ENCODE results near the gene TMEM259. TPM values are rescaled to one million over a fixed set of nuclear protein-coding genes. Genes with fewer than 3 reads are reported as not detected.

The TMEM259 gene
- total RNA-seq, 2 experiments from 2014 or later: 107 to 109 TPM

- no peak for DNase-seq
- Mint-ChIP-seq H3K9me3 (no peaks in the 10 kb centered on the region), H3K27me3 (peaks cover 13% of the 10 kb centered on the region), H3K36me3 (peaks cover 2% of the 10 kb centered on the region), H3K4me3 (no peak overlapping the region), H3K27ac (no peak overlapping the region), H3K4me1 (ENCODE audit: low read depth) (peaks cover 5% of the 10 kb centered on the region)
- POLR2A ChIA-PET: no interaction called here
- CTCF ChIA-PET: no interaction called here
- intact Hi-C loops (cut with micrococcal nuclease): no loop called here
Measured at GRCh38 chr19:1004204-1004802, 16.6 kb downstream of the TMEM259 start.

- intact Hi-C loops (cut with micrococcal nuclease): no loop called here
- Mint-ChIP-seq H3K27ac (no peak overlapping the region), H3K27me3 (peaks cover 21% of the 10 kb centered on the region), H3K36me3 (peaks cover under 1% of the 10 kb centered on the region), H3K9me3 (no peaks in the 10 kb centered on the region), H3K4me1 (ENCODE audit: low read depth) (peaks cover 5% of the 10 kb centered on the region), H3K4me3 (no peak overlapping the region)
- no peak for DNase-seq
- POLR2A ChIA-PET: no interaction called here
- CTCF ChIA-PET: interaction anchor here (1.0 kb wide), 1 partner anchor 147 kb away, joined by 3 read pairs; no protein-coding TSS in a partner anchor
Measured at GRCh38 chr19:1003283-1003682, 17.6 kb downstream of the TMEM259 start.

- no peak for DNase-seq
- intact Hi-C loops (cut with micrococcal nuclease): no loop called here
- Mint-ChIP-seq H3K27me3 (peaks cover 27% of the 10 kb centered on the region), H3K4me1 (ENCODE audit: low read depth) (peaks cover 9% of the 10 kb centered on the region), H3K9me3 (no peaks in the 10 kb centered on the region), H3K27ac (no peak overlapping the region), H3K4me3 (no peak overlapping the region), H3K36me3 (no peaks in the 10 kb centered on the region)
- ChIA-PET POLR2A (interaction anchor here (0.7 kb wide), 1 partner anchor 37 kb away, joined by 3 read pairs; no protein-coding TSS in a partner anchor), CTCF (interaction anchor here (0.5 to 1.0 kb wide), 2 partner anchors 88 to 146 kb away, joined by 3 read pairs; no protein-coding TSS in a partner anchor)
Measured at GRCh38 chr19:1002600-1002999, 18.3 kb downstream of the TMEM259 start.

GRCh38 chr19:1001538-1002166, 19.3 kb downstream of the TMEM259 start:
- no peak overlapping the region for H3K27ac Mint-ChIP-seq
- CTCF ChIA-PET: interaction anchor here (0.7 to 1.6 kb wide), 6 partner anchors 23 to 242 kb away, joined by 3 to 6 read pairs (median 3); partner anchors contain the start of gene CFD
- no peaks in the 10 kb centered on the region for H3K36me3 Mint-ChIP-seq

GRCh38 chr19:1000591-1001537, 20.1 kb downstream of the TMEM259 start:
- Mint-ChIP-seq H3K4me1 (ENCODE audit: low read depth) (peaks cover 15% of the 10 kb centered on the region), H3K27ac (no peak overlapping the region), H3K36me3 (peaks cover 3% of the 10 kb centered on the region), H3K27me3 (peaks cover 31% of the 10 kb centered on the region), H3K4me3 (no peak overlapping the region), H3K9me3 (no peaks in the 10 kb centered on the region)
- ChIA-PET POLR2A (interaction anchor here (0.9 to 1.0 kb wide), 2 partner anchors 12 to 79 kb away, joined by 3 read pairs; no protein-coding TSS in a partner anchor), CTCF (interaction anchor here (0.5 to 1.6 kb wide), 8 partner anchors 24 to 243 kb away, joined by 3 to 6 read pairs (median 3); partner anchors contain the start of gene CFD)
- no peak for DNase-seq
- intact Hi-C loops (cut with micrococcal nuclease): loop anchor here (1.0 to 2.0 kb wide), 3 partner anchors 20 to 240 kb away; partner anchors contain the start of genes ATP5F1D, RNU6-2 and TMEM259

More at GRCh38 chr19:1001538-1002166, 19.3 kb downstream of the TMEM259 start:
- peak; percentile 78 for DNase-seq
- H3K4me3 Mint-ChIP-seq: no peak overlapping the region
- POLR2A ChIA-PET: interaction anchor here (0.9 to 1.0 kb wide), 2 partner anchors 11 to 79 kb away, joined by 3 read pairs; no protein-coding TSS in a partner anchor
- H3K27me3 Mint-ChIP-seq: peaks cover 29% of the 10 kb centered on the region
- no peaks in the 10 kb centered on the region for H3K9me3 Mint-ChIP-seq
- intact Hi-C loops (cut with micrococcal nuclease): loop anchor here (1.0 to 2.0 kb wide), 3 partner anchors 19 to 239 kb away; partner anchors contain the start of genes ATP5F1D, RNU6-2 and TMEM259
- peaks cover 11% of the 10 kb centered on the region for H3K4me1 Mint-ChIP-seq (ENCODE audit: low read depth)

GRCh38 chr19:1000095-1000494, 20.8 kb downstream of the TMEM259 start, which contains the start of gene GRIN3B:
TSS of gene GRIN3B (plus strand) at chr19:1000419. CDS start at chr19:1000438, 19 bp downstream.
- peaks cover 31% of the 10 kb centered on the region for H3K27me3 Mint-ChIP-seq
- DNase-seq: peak; percentile 86
- H3K4me1 Mint-ChIP-seq (ENCODE audit: low read depth): peaks cover 15% of the 10 kb centered on the region
- intact Hi-C loops (cut with micrococcal nuclease): loop anchor here (2.0 kb wide), 2 partner anchors 21 to 241 kb away; partner anchors contain the start of genes ATP5F1D, RNU6-2 and TMEM259
- peaks cover 3% of the 10 kb centered on the region for H3K36me3 Mint-ChIP-seq
- POLR2A ChIA-PET: no interaction called here
- no peak within 1 kb of the TSS for H3K27ac Mint-ChIP-seq
- CTCF ChIA-PET: interaction anchor here (0.9 to 1.6 kb wide), 4 partner anchors 16 to 244 kb away, joined by 3 to 6 read pairs (median 3); partner anchors contain the start of gene WDR18
- no peaks in the 10 kb centered on the region for H3K9me3 Mint-ChIP-seq
- H3K4me3 Mint-ChIP-seq: no peak within 1 kb of the TSS

GRCh38 chr19:999379-999719, 21.6 kb downstream of the TMEM259 start:
- no peak for DNase-seq
- ChIA-PET POLR2A (interaction anchor here (1.2 kb wide), 1 partner anchor 16 kb away, joined by 3 read pairs; no protein-coding TSS in a partner anchor), CTCF (interaction anchor here (1.2 to 1.5 kb wide), 2 partner anchors 10 to 15 kb away, joined by 3 read pairs; partner anchors contain the start of gene WDR18)
- Mint-ChIP-seq H3K27me3 (peaks cover 31% of the 10 kb centered on the region), H3K4me3 (no peak overlapping the region), H3K36me3 (peaks cover 3% of the 10 kb centered on the region), H3K4me1 (ENCODE audit: low read depth) (peaks cover 15% of the 10 kb centered on the region), H3K27ac (no peak overlapping the region), H3K9me3 (no peaks in the 10 kb centered on the region)
- intact Hi-C loops (cut with micrococcal nuclease): no loop called here

GRCh38 chr19:998064-998463, 22.9 kb downstream of the TMEM259 start:
- ChIA-PET CTCF (interaction anchor here (1.2 to 2.8 kb wide), 2 partner anchors 9 to 135 kb away, joined by 3 to 8 read pairs; no protein-coding TSS in a partner anchor), POLR2A (no interaction called here)
- Mint-ChIP-seq H3K27me3 (peaks cover 31% of the 10 kb centered on the region), H3K9me3 (no peaks in the 10 kb centered on the region), H3K4me3 (no peak overlapping the region), H3K27ac (peak overlapping the region; percentile 3), H3K4me1 (ENCODE audit: low read depth) (peaks cover 15% of the 10 kb centered on the region), H3K36me3 (peaks cover 3% of the 10 kb centered on the region)
- DNase-seq: no peak
- intact Hi-C loops (cut with micrococcal nuclease): no loop called here

GRCh38 chr19:996051-996838, 24.7 kb downstream of the TMEM259 start:
- Mint-ChIP-seq H3K36me3 (peaks cover 6% of the 10 kb centered on the region), H3K9me3 (no peaks in the 10 kb centered on the region), H3K27me3 (peaks cover 26% of the 10 kb centered on the region), H3K27ac (peak overlapping the region; percentile 8), H3K4me3 (peak overlapping the region; percentile 46), H3K4me1 (ENCODE audit: low read depth) (peaks cover 12% of the 10 kb centered on the region)
- ChIA-PET POLR2A (interaction anchor here (0.5 to 1.0 kb wide), 2 partner anchors 12 to 51 kb away, joined by 3 to 4 read pairs; partner anchors contain the start of gene WDR18), CTCF (interaction anchor here (0.5 to 2.8 kb wide), 4 partner anchors 99 to 316 kb away, joined by 3 to 8 read pairs (median 3); partner anchors contain the start of genes CIRBP and POLR2E)
- intact Hi-C loops (cut with micrococcal nuclease): no loop called here
- DNase-seq: peak; percentile 82

GRCh38 chr19:995051-995827, 25.7 kb downstream of the TMEM259 start:
- H3K4me3 Mint-ChIP-seq: no peak overlapping the region
- DNase-seq: no peak
- intact Hi-C loops (cut with micrococcal nuclease): no loop called here
- H3K27me3 Mint-ChIP-seq: peaks cover 23% of the 10 kb centered on the region
- peaks cover 9% of the 10 kb centered on the region for H3K36me3 Mint-ChIP-seq
- POLR2A ChIA-PET: interaction anchor here (0.6 to 1.0 kb wide), 2 partner anchors 11 to 295 kb away, joined by 3 to 4 read pairs; partner anchors contain the start of gene WDR18
- peaks cover 10% of the 10 kb centered on the region for H3K4me1 Mint-ChIP-seq (ENCODE audit: low read depth)
- CTCF ChIA-PET: interaction anchor here (0.9 kb wide), 1 partner anchor 274 kb away, joined by 3 read pairs; the partner anchor contains the start of gene CIRBP
- H3K27ac Mint-ChIP-seq: no peak overlapping the region
- no peaks in the 10 kb centered on the region for H3K9me3 Mint-ChIP-seq
